Measurements from ENCODE around the gene GPR162. TPM values are rescaled to one million over a fixed set of nuclear protein-coding genes. Genes with fewer than 3 reads are reported as not detected.

Gene GPR162
- total RNA-seq, 4 donors from 2014 or later: 3.7 to 12.1 (median 10.0) TPM

GRCh38 chr12:6807170-6807569 lies 14.5 kb upstream of the GPR162 start:
- Histone ChIP-seq H3K4me1 (no peaks in the 10 kb centered on the region), H3K9me3 (no peaks in the 10 kb centered on the region), H3K27ac (replicated peaks in 1 of 4) (no peak overlapping the region), H3K27me3 (no peaks in the 10 kb centered on the region), H3K36me3 (no peaks in the 10 kb centered on the region), H3K4me3 (no peak overlapping the region)
- DNase-seq (ENCODE audit: extremely low spot score): no peak
- no peak for TF ChIP-seq POLR2A (IDR thresholded peaks at IDR 0.05; ENCODE audit: low read depth)
- no peak for TF ChIP-seq EP300 (IDR thresholded peaks at IDR 0.05)
- intact Hi-C loops (cut with DNase I): no loop called here
- 83% methylated on average over 1 of the region's 1 CpG for whole genome bisulfite sequencing

DNA sequence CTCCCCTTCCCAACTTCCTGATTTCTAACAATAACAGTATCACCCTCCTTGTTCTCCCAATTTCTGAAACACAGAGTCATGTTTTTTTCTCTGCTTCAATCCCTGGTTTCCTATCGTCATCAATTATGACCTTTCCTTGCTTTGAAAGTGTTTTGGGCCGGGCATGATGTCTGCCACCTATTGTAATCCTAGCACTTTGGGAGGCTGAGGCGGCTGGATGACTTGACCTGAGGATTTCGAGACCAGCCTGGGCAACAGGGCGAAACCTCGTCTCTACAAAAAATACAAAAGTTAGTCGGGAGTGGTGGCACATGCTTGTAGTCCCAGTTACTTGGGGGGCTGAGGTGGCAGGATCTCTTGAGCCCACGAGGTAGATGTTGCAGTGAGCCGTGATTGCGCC lies 12.6 kb upstream of the GPR162 start:
- Histone ChIP-seq H3K36me3 (no peaks in the 10 kb centered on the region), H3K27me3 (no peaks in the 10 kb centered on the region), H3K27ac (replicated peaks in 1 of 4) (no peak overlapping the region), H3K4me1 (no peaks in the 10 kb centered on the region), H3K4me3 (no peak overlapping the region), H3K9me3 (no peaks in the 10 kb centered on the region)
- intact Hi-C loops (cut with DNase I): no loop called here
- TF ChIP-seq EP300 (IDR thresholded peaks at IDR 0.05) (no peak), POLR2A (IDR thresholded peaks at IDR 0.05; ENCODE audit: low read depth) (no peak)
- TF ChIP-seq, protein P1, sequence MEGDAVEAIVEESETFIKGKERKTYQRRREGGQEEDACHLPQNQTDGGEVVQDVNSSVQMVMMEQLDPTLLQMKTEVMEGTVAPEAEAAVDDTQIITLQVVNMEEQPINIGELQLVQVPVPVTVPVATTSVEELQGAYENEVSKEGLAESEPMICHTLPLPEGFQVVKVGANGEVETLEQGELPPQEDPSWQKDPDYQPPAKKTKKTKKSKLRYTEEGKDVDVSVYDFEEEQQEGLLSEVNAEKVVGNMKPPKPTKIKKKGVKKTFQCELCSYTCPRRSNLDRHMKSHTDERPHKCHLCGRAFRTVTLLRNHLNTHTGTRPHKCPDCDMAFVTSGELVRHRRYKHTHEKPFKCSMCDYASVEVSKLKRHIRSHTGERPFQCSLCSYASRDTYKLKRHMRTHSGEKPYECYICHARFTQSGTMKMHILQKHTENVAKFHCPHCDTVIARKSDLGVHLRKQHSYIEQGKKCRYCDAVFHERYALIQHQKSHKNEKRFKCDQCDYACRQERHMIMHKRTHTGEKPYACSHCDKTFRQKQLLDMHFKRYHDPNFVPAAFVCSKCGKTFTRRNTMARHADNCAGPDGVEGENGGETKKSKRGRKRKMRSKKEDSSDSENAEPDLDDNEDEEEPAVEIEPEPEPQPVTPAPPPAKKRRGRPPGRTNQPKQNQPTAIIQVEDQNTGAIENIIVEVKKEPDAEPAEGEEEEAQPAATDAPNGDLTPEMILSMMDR (IDR thresholded peaks at IDR 0.05): no peak
- DNase-seq (ENCODE audit: extremely low spot score): no peak
- 79% methylated on average over 10 of the region's 10 CpGs for WGBS

- no peak for DNase-seq (ENCODE audit: extremely low spot score)
- no peak overlapping the region for H3K27ac ChIP-seq (replicated peaks in 1 of 4)
- H3K9me3 ChIP-seq: no peaks in the 10 kb centered on the region
- no peak for TF ChIP-seq EP300 (IDR thresholded peaks at IDR 0.05)
- TF ChIP-seq, protein P1 (IDR thresholded peaks at IDR 0.05): no peak
- TF ChIP-seq POLR2AphosphoS5 (IDR thresholded peaks at IDR 0.05): no peak
- TF ChIP-seq POLR2A (IDR thresholded peaks at IDR 0.05; ENCODE audit: low read depth): no peak
- intact Hi-C loops (cut with DNase I): no loop called here
- no peaks in the 10 kb centered on the region for H3K36me3 ChIP-seq
- H3K4me3 ChIP-seq: no peak overlapping the region
- 76% methylated on average over 1 of the region's 1 CpG for WGBS
- no peaks in the 10 kb centered on the region for H3K4me1 ChIP-seq
- H3K27me3 ChIP-seq: peaks cover 0 to 5% (median 0%) of the 10 kb centered on the region in 4 donors
These were observed 10.9 kb upstream of the GPR162 start for GRCh38 chr12:6810758-6811157.

DNA sequence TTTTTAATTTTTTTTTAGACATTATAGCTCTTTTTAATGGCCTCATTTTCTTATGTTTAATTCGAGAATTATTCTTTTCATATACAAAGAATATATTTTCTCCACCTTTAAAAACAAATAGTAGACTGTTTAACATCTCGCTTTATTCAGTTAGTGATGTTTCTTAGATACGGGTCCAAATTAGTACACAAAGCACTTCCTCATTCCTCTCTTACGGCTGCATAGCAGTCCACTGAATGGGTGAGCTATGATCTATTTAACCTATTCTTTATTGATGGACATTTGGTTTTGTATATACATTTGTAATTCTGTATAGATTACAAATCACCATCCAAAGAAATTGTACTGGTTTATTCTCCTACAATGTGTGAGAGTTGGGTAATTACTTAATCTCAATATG lies 8.3 kb upstream of the GPR162 start:
- Histone ChIP-seq H3K27me3 (peaks cover 0 to 5% (median 0%) of the 10 kb centered on the region in 4 donors), H3K27ac (replicated peaks in 1 of 4) (no peak overlapping the region), H3K9me3 (no peaks in the 10 kb centered on the region), H3K4me3 (no peak overlapping the region), H3K4me1 (no peaks in the 10 kb centered on the region), H3K36me3 (no peaks in the 10 kb centered on the region)
- intact Hi-C loops (cut with DNase I): no loop called here
- TF ChIP-seq POLR2A (IDR thresholded peaks at IDR 0.05; ENCODE audit: low read depth) (no peak), EP300 (IDR thresholded peaks at IDR 0.05) (no peak), POLR2AphosphoS5 (IDR thresholded peaks at IDR 0.05) (no peak)
- TF ChIP-seq, protein P1 (IDR thresholded peaks at IDR 0.05): no peak
- no peak for DNase-seq (ENCODE audit: extremely low spot score)
- 66% methylated on average over 4 of the region's 4 CpGs for WGBS

DNA sequence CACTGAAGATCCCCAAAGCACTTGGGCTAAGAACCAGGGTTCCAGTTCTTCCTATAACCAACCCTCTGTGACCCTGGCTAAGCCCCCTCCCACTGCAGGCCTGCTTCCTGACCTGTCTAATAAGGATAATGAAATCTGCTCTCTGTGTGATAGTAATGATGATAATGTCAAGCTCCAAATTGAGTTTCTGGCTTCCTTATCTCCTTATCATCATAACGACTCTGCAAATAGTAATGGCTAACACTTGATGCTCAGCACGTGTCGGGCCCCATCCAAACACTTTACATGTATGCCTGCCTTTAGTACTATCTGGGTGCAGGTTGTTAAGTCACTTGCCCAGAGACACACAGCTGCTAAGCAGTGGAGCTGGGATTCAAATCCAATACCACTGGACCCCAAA lies 5.0 kb upstream of the GPR162 start:
- 75% methylated on average over 3 of the region's 3 CpGs for WGBS
- Histone ChIP-seq H3K27ac (replicated peaks in 1 of 4) (no peak overlapping the region), H3K36me3 (no peaks in the 10 kb centered on the region), H3K4me3 (no peak overlapping the region), H3K4me1 (peaks cover 0 to 10% (median 9%) of the 10 kb centered on the region in 4 donors), H3K27me3 (peaks cover 0 to 5% (median 0%) of the 10 kb centered on the region in 4 donors), H3K9me3 (no peaks in the 10 kb centered on the region)
- TF ChIP-seq EP300 (IDR thresholded peaks at IDR 0.05): no peak
- no peak for TF ChIP-seq POLR2AphosphoS5 (IDR thresholded peaks at IDR 0.05)
- TF ChIP-seq, protein P1 (IDR thresholded peaks at IDR 0.05): no peak
- TF ChIP-seq POLR2A (IDR thresholded peaks at IDR 0.05; ENCODE audit: low read depth): no peak
- intact Hi-C loops (cut with DNase I): no loop called here
- no peak for DNase-seq (ENCODE audit: extremely low spot score)

Data from esophagus muscularis mucosa (tissue), 4 donors.